ENCODE measurements around the gene CSMD2.

Gene CSMD2

GRCh38 chr1:33740040-33740744, 424.8 kb downstream of the CSMD2 start:
- no peaks in the 10 kb centered on the region for H4K20me1 ChIP-seq (ENCODE audit: insufficient read depth, low read length)
- no peak for ATAC-seq (ENCODE audit: insufficient read depth, low read depth)
- no peak overlapping the region for H3K4me2 ChIP-seq (ENCODE audit: insufficient read depth, low read length)
- no peaks in the 10 kb centered on the region for H3K4me1 ChIP-seq (ENCODE audit: insufficient read depth, low read length)
- no peaks in the 10 kb centered on the region for H3K36me3 ChIP-seq (ENCODE audit: insufficient read depth, low read length)
- no peak overlapping the region for H3K4me3 ChIP-seq (ENCODE audit: low read depth in 1 of 2, low read length in 2 of 2)
- H2AFZ ChIP-seq (ENCODE audit: low read depth, low read length) = no peak overlapping the region
- H3K79me2 ChIP-seq (ENCODE audit: insufficient read depth, low read length) = no peaks in the 10 kb centered on the region
- H3K27me3 ChIP-seq (ENCODE audit: insufficient read depth, low read length, poor library complexity) = peaks cover 4% of the 10 kb centered on the region
- no peak for TF ChIP-seq EZH2 (IDR thresholded peaks at IDR 0.05; ENCODE audit: borderline replicate concordance, low read depth, low read length, severe bottlenecking)
- TF ChIP-seq, protein P1, sequence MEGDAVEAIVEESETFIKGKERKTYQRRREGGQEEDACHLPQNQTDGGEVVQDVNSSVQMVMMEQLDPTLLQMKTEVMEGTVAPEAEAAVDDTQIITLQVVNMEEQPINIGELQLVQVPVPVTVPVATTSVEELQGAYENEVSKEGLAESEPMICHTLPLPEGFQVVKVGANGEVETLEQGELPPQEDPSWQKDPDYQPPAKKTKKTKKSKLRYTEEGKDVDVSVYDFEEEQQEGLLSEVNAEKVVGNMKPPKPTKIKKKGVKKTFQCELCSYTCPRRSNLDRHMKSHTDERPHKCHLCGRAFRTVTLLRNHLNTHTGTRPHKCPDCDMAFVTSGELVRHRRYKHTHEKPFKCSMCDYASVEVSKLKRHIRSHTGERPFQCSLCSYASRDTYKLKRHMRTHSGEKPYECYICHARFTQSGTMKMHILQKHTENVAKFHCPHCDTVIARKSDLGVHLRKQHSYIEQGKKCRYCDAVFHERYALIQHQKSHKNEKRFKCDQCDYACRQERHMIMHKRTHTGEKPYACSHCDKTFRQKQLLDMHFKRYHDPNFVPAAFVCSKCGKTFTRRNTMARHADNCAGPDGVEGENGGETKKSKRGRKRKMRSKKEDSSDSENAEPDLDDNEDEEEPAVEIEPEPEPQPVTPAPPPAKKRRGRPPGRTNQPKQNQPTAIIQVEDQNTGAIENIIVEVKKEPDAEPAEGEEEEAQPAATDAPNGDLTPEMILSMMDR (IDR thresholded peaks at IDR 0.05; ENCODE audit: borderline replicate concordance, extremely low read depth, low read length, poor library complexity, severe bottlenecking) = no peak
- DNase-seq = no peak
- H3K9me3 ChIP-seq (ENCODE audit: insufficient read depth, low read length, severe bottlenecking) = no peaks in the 10 kb centered on the region
- no peak overlapping the region for H3K27ac ChIP-seq (ENCODE audit: low read length)
- no peak overlapping the region for H3K9ac ChIP-seq (ENCODE audit: low read depth, low read length)

- H2AFZ ChIP-seq (ENCODE audit: low read depth, low read length) = no peak overlapping the region
- H3K4me2 ChIP-seq (ENCODE audit: insufficient read depth, low read length) = no peak overlapping the region
- DNase-seq (no peak), ATAC-seq (ENCODE audit: insufficient read depth, low read depth) (no peak)
- no peaks in the 10 kb centered on the region for H3K9me3 ChIP-seq (ENCODE audit: insufficient read depth, low read length, severe bottlenecking)
- no peaks in the 10 kb centered on the region for H3K4me1 ChIP-seq (ENCODE audit: insufficient read depth, low read length)
- H3K27ac ChIP-seq (ENCODE audit: low read length) = no peak overlapping the region
- H3K36me3 ChIP-seq (ENCODE audit: insufficient read depth, low read length) = no peaks in the 10 kb centered on the region
- H4K20me1 ChIP-seq (ENCODE audit: insufficient read depth, low read length) = no peaks in the 10 kb centered on the region
- no peak overlapping the region for H3K4me3 ChIP-seq (ENCODE audit: low read depth in 1 of 2, low read length in 2 of 2)
- no peaks in the 10 kb centered on the region for H3K79me2 ChIP-seq (ENCODE audit: insufficient read depth, low read length)
- peaks cover 1% of the 10 kb centered on the region for H3K27me3 ChIP-seq (ENCODE audit: insufficient read depth, low read length, poor library complexity)
- no peak for TF ChIP-seq EZH2 (IDR thresholded peaks at IDR 0.05; ENCODE audit: borderline replicate concordance, low read depth, low read length, severe bottlenecking)
- TF ChIP-seq, protein P1 (IDR thresholded peaks at IDR 0.05; ENCODE audit: borderline replicate concordance, extremely low read depth, low read length, poor library complexity, severe bottlenecking) = no peak
- H3K9ac ChIP-seq (ENCODE audit: low read depth, low read length) = no peak overlapping the region
Measured at GRCh38 chr1:33738976-33739375, 426.1 kb downstream of the CSMD2 start.

DNA sequence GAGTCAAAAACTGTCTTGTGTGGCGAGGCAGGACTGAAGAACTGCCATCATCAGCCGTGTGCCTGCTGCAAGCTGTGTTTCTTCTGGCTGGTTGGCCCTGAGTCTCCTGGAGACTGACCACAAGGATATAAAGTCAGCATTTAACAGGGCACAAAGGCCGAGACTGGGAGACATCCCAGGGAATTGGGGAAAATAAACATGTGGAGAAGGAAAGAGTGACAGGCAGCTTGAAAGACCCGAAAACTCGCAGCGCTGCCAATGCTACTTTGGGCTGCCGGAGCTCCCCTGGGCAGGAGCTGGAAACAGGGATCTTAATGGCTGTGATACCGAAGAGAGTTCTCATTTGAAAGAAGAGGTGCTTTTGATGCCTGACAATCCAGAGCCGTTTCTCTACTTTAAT, 426.5 kb downstream of the CSMD2 start:
- TF ChIP-seq, protein P1 (IDR thresholded peaks at IDR 0.05; ENCODE audit: borderline replicate concordance, extremely low read depth, low read length, poor library complexity, severe bottlenecking) = no peak
- TF ChIP-seq EZH2 (IDR thresholded peaks at IDR 0.05; ENCODE audit: borderline replicate concordance, low read depth, low read length, severe bottlenecking) = no peak
- ATAC-seq (ENCODE audit: insufficient read depth, low read depth) = no peak

More for the DNA sequence above, 426.5 kb downstream of the CSMD2 start:
- Histone ChIP-seq H3K27me3 (ENCODE audit: insufficient read depth, low read length, poor library complexity) (peaks cover under 1% of the 10 kb centered on the region), H3K9ac (ENCODE audit: low read depth, low read length) (no peak overlapping the region), H3K36me3 (ENCODE audit: insufficient read depth, low read length) (no peaks in the 10 kb centered on the region), H3K4me2 (ENCODE audit: insufficient read depth, low read length) (no peak overlapping the region), H3K9me3 (ENCODE audit: insufficient read depth, low read length, severe bottlenecking) (no peaks in the 10 kb centered on the region), H3K79me2 (ENCODE audit: insufficient read depth, low read length) (no peaks in the 10 kb centered on the region), H3K4me3 (ENCODE audit: low read depth in 1 of 2, low read length in 2 of 2) (no peak overlapping the region), H3K27ac (ENCODE audit: low read length) (no peak overlapping the region), H2AFZ (ENCODE audit: low read depth, low read length) (no peak overlapping the region), H4K20me1 (ENCODE audit: insufficient read depth, low read length) (no peaks in the 10 kb centered on the region), H3K4me1 (ENCODE audit: insufficient read depth, low read length) (no peaks in the 10 kb centered on the region)
- DNase-seq = no peak
